Activated CD4-positive, CD25-positive, alpha-beta regulatory T cell treated with anti-CD3 and anti-CD28 coated beads, Interleukin-2, amount 50 U/mL, for 72 hours (primary cell): ENCODE results near the gene OSGIN1.

Experiments used
- DNase-seq: peaks from one replicate; pipeline ENCODE4 v3.0.0; 2021

The OSGIN1 gene

GRCh38 chr16:84007520-84007919 is 54.5 kb downstream of the OSGIN1 start:
- no peak for DNase-seq

DNA sequence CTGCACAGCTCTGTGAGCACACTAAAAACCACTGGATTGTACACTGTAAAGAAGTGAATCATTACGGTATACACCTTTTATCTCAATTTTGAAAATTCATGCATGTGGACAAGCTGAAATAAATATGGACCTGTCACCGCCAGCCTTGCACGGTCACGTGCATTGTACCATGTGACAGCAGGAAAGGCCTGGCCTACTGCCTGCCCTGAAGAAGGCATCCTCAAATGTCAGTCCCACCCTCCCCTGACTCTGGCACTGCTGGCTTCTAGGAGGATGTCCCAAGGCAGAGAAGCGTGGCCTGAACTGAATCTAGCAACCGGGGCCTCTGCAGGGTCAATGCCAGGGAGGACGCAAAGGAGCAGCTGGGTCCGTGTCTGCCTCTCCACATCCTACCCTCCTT is 54.9 kb downstream of the OSGIN1 start:
- DNase-seq, result no peak

DNA sequence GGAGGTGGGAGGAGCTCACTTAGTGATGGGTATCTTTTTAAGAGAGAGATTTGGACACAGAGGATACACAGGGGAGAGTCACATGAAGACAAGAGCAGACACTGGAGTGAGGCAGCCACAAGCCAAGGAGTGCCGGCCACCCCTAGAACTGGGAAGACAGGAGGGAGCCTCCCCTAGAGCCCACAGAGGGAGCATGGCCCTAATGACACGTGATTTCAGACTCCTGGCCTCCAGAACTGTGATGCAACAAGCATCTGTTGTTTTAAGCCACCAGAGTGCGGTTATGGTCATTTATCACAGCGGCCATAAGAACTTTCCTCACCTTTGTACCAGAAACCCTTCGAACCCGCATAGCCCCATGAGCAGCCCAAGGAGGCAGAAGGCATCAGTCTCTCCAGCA is 56.2 kb downstream of the OSGIN1 start:
- DNase-seq, result no peak

DNA sequence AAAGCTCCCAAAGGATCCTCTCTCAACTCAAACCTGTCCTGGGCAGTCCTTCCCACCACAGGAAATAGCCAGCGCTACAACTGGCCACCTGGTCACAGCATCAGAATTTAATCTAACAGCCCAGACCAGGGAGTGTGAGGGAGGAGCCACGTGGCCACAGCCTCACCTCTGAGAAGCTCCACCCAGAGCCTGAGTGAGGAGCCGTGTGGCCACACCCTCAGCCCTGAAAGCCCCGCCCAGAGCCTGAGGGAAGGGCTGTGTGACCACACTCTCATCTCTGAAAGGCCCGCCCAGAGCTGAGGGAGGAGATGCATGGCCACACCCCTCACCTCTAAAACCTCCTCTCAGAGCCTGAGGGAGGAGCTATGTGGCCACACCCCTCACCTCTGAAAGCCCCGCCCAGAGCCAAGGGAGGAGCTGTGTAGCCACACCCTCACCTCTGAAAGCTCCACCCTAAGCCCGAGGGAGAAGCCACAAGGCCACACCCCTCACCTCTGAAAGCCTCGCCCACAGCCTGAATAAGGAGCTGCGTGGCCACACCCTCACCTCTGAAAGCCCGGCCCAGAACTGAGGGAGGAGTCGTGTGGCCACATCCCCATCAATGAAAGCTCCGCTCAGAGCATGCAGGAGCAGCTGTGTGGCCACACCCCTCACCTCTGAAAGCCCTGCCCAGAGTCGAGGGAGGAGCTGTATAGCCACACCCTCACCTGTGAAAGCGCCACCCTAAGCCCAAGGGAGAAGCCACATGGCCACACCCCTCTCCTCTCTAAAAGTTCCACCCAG is 60.9 kb downstream of the OSGIN1 start:
- DNase-seq, result peak; percentile 65

- no peak for DNase-seq
These were observed 61.7 kb downstream of the OSGIN1 start for GRCh38 chr16:84014570-84015327.

- DNase-seq, result no peak
These were observed 62.4 kb downstream of the OSGIN1 start for GRCh38 chr16:84015399-84015798.
